H1 (cell line): ENCODE data around the gene PRKAR2A. TPM values are rescaled to one million over a fixed set of nuclear protein-coding genes. Genes with fewer than 3 reads are reported as not detected.
"Not testable (repeated sequence)": the region's sequence is repeated elsewhere in the genome, so short reads cannot be mapped to it uniquely, and the experiment has no call there.

Experiments used
- CTCF ChIA-PET: fragments of 300-600 bp; sonication (Branson Sonifier 250); formaldehyde crosslinking; loops from one replicate; lab custom pipeline; 2021; ENCODE audit not compliant: partially characterized antibody; lab: Charles Lee
- POLR2A ChIA-PET: fragments of 300-600 bp; sonication (Branson Sonifier 250); formaldehyde crosslinking; loops from one replicate; lab custom pipeline; 2021; ENCODE audit warnings: inconsistent platforms; ENCODE audit not compliant: partially characterized antibody; lab: Charles Lee
- DNase-seq, 2 experiments: peaks; one replicate each; pipeline versions ENCODE4 v3.0.0 to v3.0.0-alpha.2; 2010 to 2022; ENCODE audit warnings: low spot score in 2 of 2, low read depth in 1 of 2, mixed read lengths in 1 of 2
- FAIRE-seq: peaks from 2 replicates; lab custom pipeline; 2011; peaks lifted over from hg19 to GRCh38; lab: Jason Lieb, UNC
- H2AFZ ChIP-seq: 2 replicates; pipeline ENCODE4 v1.8.1; 2012; ENCODE audit warnings: low read length, inconsistent platforms
- H2AK5ac ChIP-seq: 2 replicates; pipeline ENCODE4 v1.6.1; 2013; ENCODE audit warnings: low read depth, low read length
- H2BK120ac ChIP-seq: replicated peaks from 2 replicates; pipeline ENCODE3; 2013; ENCODE audit warnings: low read depth, low read length, inconsistent platforms
- H2BK12ac ChIP-seq: 2 replicates; pipeline ENCODE4 v1.6.1; 2013; ENCODE audit warnings: low read depth, low read length
- H2BK15ac ChIP-seq: 2 replicates; pipeline ENCODE4 v1.6.1; 2013; ENCODE audit warnings: low read length
- H2BK20ac ChIP-seq: 2 replicates; pipeline ENCODE4 v1.6.1; 2013; ENCODE audit warnings: low read length
- H2BK5ac ChIP-seq: 2 replicates; pipeline ENCODE4 v1.6.1; 2013; ENCODE audit warnings: low read depth, low read length
- H3K14ac ChIP-seq: 2 replicates; pipeline ENCODE4 v1.6.1; 2013; ENCODE audit warnings: inconsistent platforms; ENCODE audit not compliant: insufficient read length
- H3K18ac ChIP-seq: 2 replicates; pipeline ENCODE4 v1.6.1; 2013; ENCODE audit warnings: low read length; ENCODE audit errors: extremely low read depth
- H3K23ac ChIP-seq: 2 replicates; pipeline ENCODE4 v1.6.1; 2013; ENCODE audit warnings: inconsistent platforms; ENCODE audit not compliant: insufficient read length
- H3K23me2 ChIP-seq: 2 replicates; pipeline ENCODE4 v1.6.1; 2013; ENCODE audit warnings: low read depth, low read length
- H3K27ac ChIP-seq: 2 replicates; pipeline ENCODE4 v1.6.1; 2011; ENCODE audit warnings: low read depth, low read length, inconsistent platforms
- H3K27me3 ChIP-seq, 4 experiments: replicated peaks in 1 of 4; 1 replicate in 1 of 4; 2 replicates in 3 of 4; pipeline versions ENCODE4 v1.6.1 to v1.8.1; 2011 to 2013; ENCODE audit warnings: low read length in 3 of 4, mild to moderate bottlenecking in 3 of 4, inconsistent platforms in 2 of 4, mixed read lengths in 2 of 4, moderate library complexity in 1 of 4; ENCODE audit not compliant: control insufficient read depth in 3 of 4, insufficient read depth in 3 of 4; ENCODE audit errors: extremely low read depth in 1 of 4
- H3K36me3 ChIP-seq, 4 experiments: 2 replicates each; pipeline versions ENCODE4 v1.6.1 to v1.8.1; 2011 to 2013; ENCODE audit warnings: mild to moderate bottlenecking in 4 of 4, low read length in 3 of 4, moderate library complexity in 2 of 4, control low read depth in 1 of 4, inconsistent platforms in 1 of 4; ENCODE audit not compliant: insufficient read depth in 4 of 4, control insufficient read depth in 2 of 4
- H3K4ac ChIP-seq: replicated peaks from 2 replicates; pipeline ENCODE3; 2013; ENCODE audit warnings: low read length, low read depth, mixed read lengths, inconsistent platforms; ENCODE audit not compliant: insufficient read length
- H3K4me1 ChIP-seq, 4 experiments: replicated peaks in 1 of 4; 1 replicate in 1 of 4; 2 replicates in 3 of 4; pipeline versions ENCODE4 v1.6.1 to v1.8.1; 2011 to 2013; ENCODE audit warnings: low read length in 3 of 4, inconsistent platforms in 2 of 4, mixed read lengths in 1 of 4; ENCODE audit not compliant: insufficient read depth in 4 of 4, control insufficient read depth in 3 of 4
- H3K4me2 ChIP-seq, 2 experiments: 2 replicates each; pipeline versions ENCODE4 v1.6.1 to v1.8.1; 2011 to 2013; ENCODE audit warnings: low read depth in 2 of 2, low read length in 2 of 2, control low read depth in 1 of 2, inconsistent platforms in 1 of 2, mild to moderate bottlenecking in 1 of 2; ENCODE audit not compliant: insufficient read depth in 1 of 2
- H3K4me3 ChIP-seq, 4 experiments: fragments of 200-600, 300-600 bp in 1 of 4; sonication (generic), shearing (Covaris generic), sonication (Bioruptor Twin) in 1 of 4; 2 replicates each; pipeline versions ENCODE4 v1.5.1 to v1.8.1; 2011 to 2016; ENCODE audit warnings: low read length in 4 of 4, low read depth in 3 of 4, control low read depth in 2 of 4, inconsistent platforms in 2 of 4, mild to moderate bottlenecking in 2 of 4, mixed read lengths in 1 of 4, moderate library complexity in 1 of 4; ENCODE audit not compliant: insufficient read depth in 2 of 4; ENCODE audit errors: extremely low read depth in 1 of 4
- H3K56ac ChIP-seq: replicated peaks from 2 replicates; pipeline ENCODE3; 2013; ENCODE audit warnings: low read depth, mild to moderate bottlenecking, mixed read lengths, low read length, inconsistent platforms; ENCODE audit not compliant: insufficient read length
- H3K79me1 ChIP-seq: 2 replicates; pipeline ENCODE4 v1.6.1; 2013; ENCODE audit warnings: low read depth, low read length, control low read depth
- H3K79me2 ChIP-seq, 2 experiments: 2 replicates each; pipeline versions ENCODE4 v1.6.1 to v1.8.1; 2012 to 2013; ENCODE audit warnings: low read length in 2 of 2, mild to moderate bottlenecking in 2 of 2, inconsistent platforms in 1 of 2; ENCODE audit not compliant: insufficient read depth in 2 of 2, control insufficient read depth in 1 of 2
- H3K9ac ChIP-seq, 4 experiments: replicated peaks in 1 of 4; 1 replicate in 1 of 4; 2 replicates in 3 of 4; pipeline versions ENCODE4 v1.6.1 to v1.8.1; 2011 to 2013; ENCODE audit warnings: low read depth in 3 of 4, low read length in 3 of 4, control low read depth in 2 of 4, mild to moderate bottlenecking in 2 of 4, moderate library complexity in 2 of 4, inconsistent platforms in 1 of 4; ENCODE audit errors: extremely low read depth in 1 of 4
- H3K9me3 ChIP-seq, 2 experiments: 2 replicates each; pipeline versions ENCODE4 v1.6.1 to v1.8.1; 2012 to 2013; ENCODE audit warnings: mild to moderate bottlenecking in 2 of 2, moderate library complexity in 2 of 2, control low read depth in 1 of 2, inconsistent platforms in 1 of 2, low read depth in 1 of 2, low read length in 1 of 2, mixed read lengths in 1 of 2; ENCODE audit not compliant: insufficient read depth in 2 of 2
- H4K20me1 ChIP-seq, 2 experiments: replicated peaks in 1 of 2; 2 replicates each; pipeline versions ENCODE3 to v1.8.1; 2011 to 2013; ENCODE audit warnings: inconsistent platforms in 2 of 2, low read length in 2 of 2, mild to moderate bottlenecking in 1 of 2; ENCODE audit not compliant: insufficient read depth in 2 of 2, control insufficient read depth in 1 of 2
- H4K5ac ChIP-seq: 2 replicates; pipeline ENCODE4 v1.6.1; 2013; ENCODE audit warnings: low read length, low read depth, mixed read lengths, inconsistent platforms; ENCODE audit not compliant: insufficient read length
- H4K8ac ChIP-seq: 2 replicates; pipeline ENCODE4 v1.8.0; 2013; ENCODE audit warnings: mild to moderate bottlenecking, moderate library complexity, low read length, inconsistent platforms; ENCODE audit not compliant: insufficient read depth; ENCODE audit errors: extremely low read depth
- H4K91ac ChIP-seq: replicated peaks from 2 replicates; pipeline ENCODE3; 2013; ENCODE audit warnings: low read length, mixed read lengths, inconsistent platforms; ENCODE audit not compliant: insufficient read length
- WGBS, 2 experiments: shearing (Covaris generic) in 1 of 2; methylation state at CpG; one replicate each; pipeline versions ENCODE4 v1.1.6 to v1.1.7; 2013 to 2015; ENCODE audit warnings: low lambda C conversion rate in 2 of 2, mixed read lengths in 2 of 2, inconsistent platforms in 1 of 2, low coverage in 1 of 2, missing lambda C conversion rate in 1 of 2; ENCODE audit not compliant: insufficient replicate concordance in 2 of 2, insufficient coverage in 1 of 2, insufficient read length in 1 of 2; ENCODE audit errors: extremely low coverage in 1 of 2, missing lambda C conversion rate in 1 of 2; 5-methylcytosine and 5-hydroxymethylcytosine counted together
- polyA plus RNA-seq, 7 experiments: library from polyadenylated mRNA; depleted of rRNA in 3 of 7; stranded (reverse) in 5 of 7; unstranded in 2 of 7; fragments of >200 nt in 5 of 7; fragments of 200-250 nt in 2 of 7; gene quantifications; 1 replicate in 5 of 7; 2 replicates in 1 of 7; 4 replicates in 1 of 7; pipeline versions ENCODE4 v1.2.1 to v1.2.3, GENCODE V29; 2011 to 2013; ENCODE audit warnings: missing spikeins in 2 of 7, mixed read lengths in 2 of 7
- total RNA-seq: library from RNA; stranded (reverse); fragmentation: NEBNext Ultra II Directional; extraction: Animal tissue kit (Norgen Biotek cat#: 25700); gene quantifications from 2 replicates; pipeline ENCODE4 v1.2.1, GENCODE V29; 2021

PRKAR2A gene
- total and polyA plus RNA-seq, 2 of the 8 experiments (the other 6 are each of a cell fraction or from before 2014, with no cell fraction given) = 6.3 to 42.4 TPM

GRCh38 chr3:48725185-48725855 is 122.4 kb downstream of the PRKAR2A start:
- H4K5ac ChIP-seq, H4K20me1 ChIP-seq, H3K27ac ChIP-seq, H3K27me3 ChIP-seq, H2AFZ ChIP-seq, H3K79me2 ChIP-seq, H3K18ac ChIP-seq, H3K14ac ChIP-seq, FAIRE-seq, H3K23me2 ChIP-seq, H2AK5ac ChIP-seq, DNase-seq, H3K23ac ChIP-seq, H3K36me3 ChIP-seq, H2BK5ac ChIP-seq, H2BK12ac ChIP-seq, H3K56ac ChIP-seq, H3K4ac ChIP-seq, H3K4me3 ChIP-seq, H2BK15ac ChIP-seq, H3K9me3 ChIP-seq, H4K8ac ChIP-seq, H3K9ac ChIP-seq, H3K79me1 ChIP-seq, H2BK120ac ChIP-seq, H3K4me2 ChIP-seq, H3K4me1 ChIP-seq, H4K91ac ChIP-seq, H2BK20ac ChIP-seq: not testable (repeated sequence)
- CTCF ChIA-PET = interaction anchor here (5.8 kb wide), 1 partner anchor 13 kb away, joined by 40 read pairs; no protein-coding TSS in a partner anchor
- 91% methylated on average over 8 of the region's 8 CpGs; no CpG with 5 or more reads in 1 of the 2 experiments for WGBS, 2 experiments
- POLR2A ChIA-PET = interaction anchor here (5.7 kb wide), 1 partner anchor 9 kb away, joined by 28 read pairs; the partner anchor contains the start of gene IP6K2
